Measurements from ENCODE around the gene CHGA. TPM values are rescaled to one million over a fixed set of nuclear protein-coding genes. Genes with fewer than 3 reads are reported as not detected.

CHGA gene
- total RNA-seq, 1 donor from 2014 or later: not detected

DNA sequence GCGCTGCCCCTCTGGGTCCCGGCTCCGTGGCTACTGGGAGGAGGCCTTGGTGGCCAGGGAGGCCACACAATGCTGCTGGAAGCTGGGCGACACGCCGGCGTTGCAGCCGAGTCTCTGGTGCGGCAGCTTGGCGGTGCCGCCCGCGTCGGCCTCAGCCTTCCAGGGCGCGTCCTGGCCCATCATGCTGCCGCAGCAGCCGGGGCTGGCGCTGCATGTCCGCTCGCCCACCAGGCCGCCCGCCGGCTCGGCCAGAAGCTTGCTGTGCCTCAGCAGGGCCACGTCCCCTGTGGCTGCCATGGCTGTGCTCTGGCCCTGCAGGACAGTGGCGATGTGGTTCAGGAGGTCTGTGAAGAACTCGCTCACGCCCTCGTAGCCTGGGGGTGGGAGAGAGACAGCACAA is 18.6 kb downstream of the CHGA start:
- TF ChIP-seq, protein P1, sequence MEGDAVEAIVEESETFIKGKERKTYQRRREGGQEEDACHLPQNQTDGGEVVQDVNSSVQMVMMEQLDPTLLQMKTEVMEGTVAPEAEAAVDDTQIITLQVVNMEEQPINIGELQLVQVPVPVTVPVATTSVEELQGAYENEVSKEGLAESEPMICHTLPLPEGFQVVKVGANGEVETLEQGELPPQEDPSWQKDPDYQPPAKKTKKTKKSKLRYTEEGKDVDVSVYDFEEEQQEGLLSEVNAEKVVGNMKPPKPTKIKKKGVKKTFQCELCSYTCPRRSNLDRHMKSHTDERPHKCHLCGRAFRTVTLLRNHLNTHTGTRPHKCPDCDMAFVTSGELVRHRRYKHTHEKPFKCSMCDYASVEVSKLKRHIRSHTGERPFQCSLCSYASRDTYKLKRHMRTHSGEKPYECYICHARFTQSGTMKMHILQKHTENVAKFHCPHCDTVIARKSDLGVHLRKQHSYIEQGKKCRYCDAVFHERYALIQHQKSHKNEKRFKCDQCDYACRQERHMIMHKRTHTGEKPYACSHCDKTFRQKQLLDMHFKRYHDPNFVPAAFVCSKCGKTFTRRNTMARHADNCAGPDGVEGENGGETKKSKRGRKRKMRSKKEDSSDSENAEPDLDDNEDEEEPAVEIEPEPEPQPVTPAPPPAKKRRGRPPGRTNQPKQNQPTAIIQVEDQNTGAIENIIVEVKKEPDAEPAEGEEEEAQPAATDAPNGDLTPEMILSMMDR (IDR thresholded peaks at IDR 0.05): no peak
- intact Hi-C loops (cut with DNase I): no loop called here
- no peak overlapping the region for H3K4me3 ChIP-seq
- ATAC-seq (no peak), DNase-seq (no peak)
- no peaks in the 10 kb centered on the region for H3K4me1 ChIP-seq
- H3K36me3 ChIP-seq: peaks cover 25% of the 10 kb centered on the region
- H3K27me3 ChIP-seq: no peaks in the 10 kb centered on the region
- no peak overlapping the region for H3K27ac ChIP-seq
- no peaks in the 10 kb centered on the region for H3K9me3 ChIP-seq

DNA sequence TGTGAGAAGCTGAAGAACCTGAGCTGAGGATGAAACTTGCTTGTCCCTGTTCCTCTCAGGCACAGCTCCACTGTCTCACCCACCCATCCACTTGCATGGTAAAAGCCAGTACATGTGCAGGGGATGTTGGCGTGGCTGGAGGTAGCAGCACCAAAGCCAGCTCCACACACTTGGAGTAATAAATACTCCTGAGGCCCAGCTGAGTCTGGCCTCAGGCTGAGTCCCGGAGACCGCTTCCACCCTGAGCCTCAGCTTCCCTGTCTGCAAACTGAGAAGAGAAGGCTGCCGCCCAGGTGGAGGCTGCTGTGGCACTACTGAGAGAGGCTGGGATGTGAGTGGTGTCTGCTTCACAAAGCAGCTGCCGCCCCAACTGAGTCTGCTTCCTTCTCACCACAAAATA is 19.2 kb downstream of the CHGA start:
- ATAC-seq (no peak), DNase-seq (no peak)
- H3K27me3 ChIP-seq: no peaks in the 10 kb centered on the region
- H3K9me3 ChIP-seq: no peaks in the 10 kb centered on the region
- intact Hi-C loops (cut with DNase I): no loop called here
- H3K27ac ChIP-seq: no peak overlapping the region
- H3K4me3 ChIP-seq: no peak overlapping the region
- TF ChIP-seq, protein P1 (IDR thresholded peaks at IDR 0.05): no peak
- no peaks in the 10 kb centered on the region for H3K4me1 ChIP-seq
- peaks cover 28% of the 10 kb centered on the region for H3K36me3 ChIP-seq

DNA sequence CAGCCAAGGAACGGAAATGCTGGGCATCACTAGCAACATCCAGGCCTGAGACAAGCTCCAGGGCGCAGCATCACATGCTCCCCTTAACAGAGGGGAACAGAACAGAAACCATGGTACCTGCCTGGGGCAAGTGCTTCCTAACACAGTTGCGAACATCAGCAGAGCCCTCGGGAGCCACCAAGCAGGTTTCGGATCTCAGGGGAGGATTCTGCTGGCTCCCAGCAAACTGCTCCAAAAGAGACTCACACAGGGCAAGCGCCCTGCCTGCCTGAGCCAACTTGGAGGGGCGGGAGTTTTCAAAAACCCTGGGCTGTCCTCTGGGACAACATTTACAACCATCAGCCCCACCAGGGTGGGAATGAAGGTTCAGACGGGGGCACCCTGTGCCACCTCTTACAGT is 19.6 kb downstream of the CHGA start:
- Histone ChIP-seq H3K9me3 (no peaks in the 10 kb centered on the region), H3K36me3 (peaks cover 32% of the 10 kb centered on the region), H3K4me3 (no peak overlapping the region), H3K27ac (no peak overlapping the region), H3K4me1 (no peaks in the 10 kb centered on the region), H3K27me3 (no peaks in the 10 kb centered on the region)
- no peak for DNase-seq
- intact Hi-C loops (cut with DNase I): no loop called here
- no peak for ATAC-seq
- TF ChIP-seq, protein P1 (IDR thresholded peaks at IDR 0.05): no peak

DNA sequence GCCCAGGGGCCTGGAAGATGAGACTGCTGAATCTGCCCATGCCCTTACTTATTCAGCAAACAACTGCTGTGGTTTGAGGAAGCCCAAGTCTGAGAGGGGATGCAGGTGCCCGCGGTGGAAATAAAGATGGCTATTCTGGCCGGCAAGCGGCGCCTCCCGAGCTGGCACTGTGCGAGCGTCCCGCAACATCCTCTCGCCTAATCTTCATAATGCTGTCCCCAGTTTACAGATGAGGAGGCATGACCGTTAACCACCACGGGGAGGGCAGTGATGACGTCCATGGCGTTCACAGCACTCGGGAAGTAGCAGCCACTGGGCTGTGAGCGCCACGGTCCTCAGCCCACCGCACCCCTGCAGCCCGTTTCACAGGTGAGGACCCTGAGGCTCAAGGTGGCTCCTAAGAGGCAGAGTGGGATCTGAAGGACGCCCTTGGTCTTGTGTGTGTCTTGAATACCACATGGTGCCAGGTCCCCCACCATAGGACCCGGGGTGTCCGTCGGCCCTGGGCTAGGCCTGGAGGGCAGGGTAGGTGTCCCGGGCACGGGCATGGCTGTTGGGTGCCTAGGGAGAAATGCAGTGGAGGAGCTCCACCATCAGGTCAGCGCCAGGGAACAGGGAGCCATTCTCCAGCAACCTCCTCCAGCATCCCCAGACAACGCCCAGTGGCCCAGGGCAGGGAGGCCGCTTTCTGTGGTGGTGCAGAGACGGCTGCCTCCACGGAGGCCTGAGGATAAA is 20.2 kb downstream of the CHGA start:
- Histone ChIP-seq H3K27me3 (no peaks in the 10 kb centered on the region), H3K36me3 (peaks cover 36% of the 10 kb centered on the region), H3K4me1 (no peaks in the 10 kb centered on the region), H3K4me3 (no peak overlapping the region), H3K27ac (no peak overlapping the region), H3K9me3 (no peaks in the 10 kb centered on the region)
- intact Hi-C loops (cut with DNase I): no loop called here
- TF ChIP-seq, protein P1 (IDR thresholded peaks at IDR 0.05): no peak
- DNase-seq (no peak), ATAC-seq (no peak)

DNA sequence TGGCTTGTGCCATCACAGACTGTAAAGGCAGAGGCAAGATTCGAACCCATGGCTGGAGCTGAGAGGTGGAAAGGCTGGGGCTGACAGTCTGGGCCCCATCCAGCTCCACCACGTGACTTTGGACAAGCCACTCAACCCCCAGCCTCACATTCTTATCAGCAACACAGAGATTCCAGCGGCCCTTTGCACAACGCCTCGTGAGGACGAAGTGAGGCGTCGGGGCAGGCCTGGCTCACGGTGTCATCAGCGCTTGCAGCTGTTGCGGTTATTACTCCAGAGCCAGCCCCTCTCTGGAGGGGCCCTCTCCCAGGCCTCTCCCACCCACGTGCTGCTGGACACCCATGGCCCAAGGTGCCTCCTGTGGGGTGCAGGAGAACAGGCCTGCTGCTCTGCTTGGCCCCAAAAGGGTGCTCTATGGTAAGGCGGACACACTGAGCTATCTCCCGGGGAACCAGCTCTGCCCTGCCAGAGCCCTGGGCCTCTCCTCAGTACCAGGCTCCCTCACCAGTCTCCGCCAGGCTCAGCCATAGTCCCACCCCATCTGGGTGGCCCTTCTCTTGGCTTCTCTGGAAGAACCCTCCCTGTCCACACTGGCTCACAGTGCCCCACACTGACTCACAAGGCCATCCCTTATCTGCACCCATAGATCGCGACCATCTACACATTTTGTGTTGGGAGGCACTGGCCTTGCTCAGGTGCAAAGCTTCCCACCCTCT is 21.1 kb downstream of the CHGA start:
- Histone ChIP-seq H3K27ac (no peak overlapping the region), H3K27me3 (no peaks in the 10 kb centered on the region), H3K4me3 (no peak overlapping the region), H3K9me3 (no peaks in the 10 kb centered on the region), H3K36me3 (peaks cover 40% of the 10 kb centered on the region), H3K4me1 (no peaks in the 10 kb centered on the region)
- ATAC-seq (no peak), DNase-seq (no peak)
- intact Hi-C loops (cut with DNase I): no loop called here
- TF ChIP-seq, protein P1 (IDR thresholded peaks at IDR 0.05): no peak
